ENCODE results near the gene BANF2. TPM values are rescaled to one million over a fixed set of nuclear protein-coding genes. Genes with fewer than 3 reads are reported as not detected.

The BANF2 gene
- total and polyA plus RNA-seq, 2 of the 8 experiments (the other 6 are each of a cell fraction or from before 2014, with no cell fraction given) = not detected

- no peak for TF ChIP-seq ASH2L (IDR thresholded peaks at IDR 0.05; ENCODE audit: low read length)
- TF ChIP-seq CHD1 (IDR thresholded peaks at IDR 0.05; ENCODE audit: low read depth, low read length) = no peak
- no peak for TF ChIP-seq TCF12 (IDR thresholded peaks at IDR 0.05; ENCODE audit: low read depth, low read length)
- TF ChIP-seq FOSL1 (IDR thresholded peaks at IDR 0.05; ENCODE audit: insufficient read depth, low read depth, low read length) = no peak
- no peak for TF ChIP-seq CBX5 (IDR thresholded peaks at IDR 0.05; ENCODE audit: low read depth, low read length)
- TF ChIP-seq SUZ12 (IDR thresholded peaks at IDR 0.05; ENCODE audit: low read length) = no peak
- no peak for TF ChIP-seq ZNF274 (IDR thresholded peaks at IDR 0.05; ENCODE audit: borderline replicate concordance, extremely low read depth, low read length)
- no peak for TF ChIP-seq ATF2 (IDR thresholded peaks at IDR 0.05; ENCODE audit: low read length)
Observed at GRCh38 chr20:17730071-17730470, 30.3 kb downstream of the BANF2 start (continued).
